ENCODE data around the gene PRKCH.
"Not testable (repeated sequence)": the region's sequence is repeated elsewhere in the genome, so short reads cannot be mapped to it uniquely, and the experiment has no call there.

PRKCH gene

DNA sequence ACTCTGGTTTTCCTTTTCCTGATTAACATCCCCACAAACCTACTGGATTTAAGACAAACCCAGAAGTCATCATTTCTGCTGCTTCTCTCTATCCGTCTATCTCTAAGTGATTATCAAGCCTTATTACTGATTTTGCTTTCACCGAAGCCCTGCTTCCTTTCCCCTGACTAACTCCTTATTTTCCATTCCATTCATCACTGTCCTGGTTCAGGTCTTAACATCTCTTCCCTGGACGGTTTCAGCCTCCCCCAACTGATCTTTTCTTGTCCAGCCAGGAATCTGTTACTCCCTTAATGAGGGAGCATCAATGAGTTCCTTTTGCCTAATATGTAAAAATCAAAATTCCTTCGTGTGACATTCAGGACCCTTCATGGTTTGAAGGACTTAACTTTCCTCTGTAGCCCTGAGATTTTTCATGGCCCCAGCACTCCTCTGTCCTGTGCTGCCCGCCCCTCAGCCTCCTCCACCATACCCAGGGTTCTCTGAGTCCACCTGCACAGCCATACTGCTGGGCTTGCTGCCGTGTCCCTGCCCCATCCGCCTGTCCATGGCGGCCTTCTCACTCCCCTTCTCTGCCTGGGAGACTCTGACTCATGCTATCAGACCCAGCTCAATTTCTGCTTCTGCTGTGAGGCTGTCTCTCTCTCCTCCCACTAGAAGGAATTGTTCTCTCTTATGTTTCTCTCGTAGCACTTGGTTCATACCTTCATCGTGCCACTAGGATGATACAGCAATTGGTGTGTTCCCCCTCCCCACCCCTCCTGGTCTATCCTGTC, 206.1 kb downstream of the PRKCH start:
- Histone ChIP-seq H3K9me3 (ENCODE audit: control insufficient read depth, insufficient read depth, low read depth, low read length) (no peaks in the 10 kb centered on the region), H3K4me3 (ENCODE audit: low read depth, low read length) (no peak overlapping the region), H3K4me1 (ENCODE audit: control insufficient read depth, insufficient read depth, low read length) (peaks cover 8% of the 10 kb centered on the region; the same call in 1 of the 2 replicates), H3K36me3 (ENCODE audit: control insufficient read depth in 2 of 2, insufficient read depth in 1 of 2, low read length in 2 of 2) (peaks cover 0 to 7% of the 10 kb centered on the region in 2 experiments; a peak in 1 of 3 replicates), H3K27ac (ENCODE audit: extremely low read depth, low read depth, low read length) (no peak overlapping the region)
- POLR2A ChIA-PET: interaction anchor here (1.0 kb wide), 1 partner anchor 168 kb away, joined by 3 read pairs; the partner anchor contains the start of gene HIF1A
- CTCF ChIA-PET: interaction anchor here (1.0 kb wide), 1 partner anchor 8 kb away, joined by 3 read pairs; no protein-coding TSS in a partner anchor
- TF ChIP-seq ZBTB17 (tag by site-specific recombination; IDR thresholded peaks at IDR 0.05): 0 out of 2 replicates have a peak, but pooled peaks have one; percentile 32
- TF ChIP-seq, protein P1, sequence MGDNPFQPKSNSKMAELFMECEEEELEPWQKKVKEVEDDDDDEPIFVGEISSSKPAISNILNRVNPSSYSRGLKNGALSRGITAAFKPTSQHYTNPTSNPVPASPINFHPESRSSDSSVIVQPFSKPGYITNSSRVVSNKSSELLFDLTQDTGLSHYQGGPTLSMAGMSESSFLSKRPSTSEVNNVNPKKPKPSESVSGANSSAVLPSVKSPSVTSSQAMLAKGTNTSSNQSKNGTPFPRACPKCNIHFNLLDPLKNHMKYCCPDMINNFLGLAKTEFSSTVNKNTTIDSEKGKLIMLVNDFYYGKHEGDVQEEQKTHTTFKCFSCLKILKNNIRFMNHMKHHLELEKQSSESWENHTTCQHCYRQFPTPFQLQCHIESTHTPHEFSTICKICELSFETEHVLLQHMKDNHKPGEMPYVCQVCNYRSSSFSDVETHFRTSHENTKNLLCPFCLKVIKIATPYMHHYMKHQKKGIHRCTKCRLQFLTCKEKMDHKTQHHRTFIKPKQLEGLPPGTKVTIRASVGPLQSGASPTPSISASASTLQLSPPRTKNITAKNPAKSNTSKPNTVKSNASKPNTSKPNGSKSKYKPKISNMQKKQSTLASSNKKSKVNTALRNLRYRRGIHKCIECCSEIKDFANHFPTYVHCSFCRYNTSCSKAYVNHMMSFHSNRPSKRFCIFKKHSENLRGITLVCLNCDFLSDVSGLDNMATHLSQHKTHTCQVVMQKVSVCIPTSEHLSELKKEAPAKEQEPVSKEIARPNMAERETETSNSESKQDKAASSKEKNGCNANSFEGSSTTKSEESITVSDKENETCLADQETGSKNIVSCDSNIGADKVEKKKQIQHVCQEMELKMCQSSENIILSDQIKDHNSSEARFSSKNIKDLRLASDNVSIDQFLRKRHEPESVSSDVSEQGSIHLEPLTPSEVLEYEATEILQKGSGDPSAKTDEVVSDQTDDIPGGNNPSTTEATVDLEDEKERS (tag by site-specific recombination; IDR thresholded peaks at IDR 0.05): no peak

GRCh38 chr14:61528591-61529021, 207.2 kb downstream of the PRKCH start:
- ChIA-PET POLR2A (interaction anchor here (0.6 kb wide), 1 partner anchor 25 kb away, joined by 3 read pairs; no protein-coding TSS in a partner anchor), CTCF (interaction anchor here (0.6 kb wide), 2 partner anchors 53 to 66 kb away, joined by 4 read pairs; no protein-coding TSS in a partner anchor)
- H3K9me3 ChIP-seq (ENCODE audit: control insufficient read depth, insufficient read depth, low read depth, low read length): no peaks in the 10 kb centered on the region

GRCh38 chr14:61529360-61529759, 208.0 kb downstream of the PRKCH start:
- H3K36me3 ChIP-seq (ENCODE audit: control insufficient read depth in 2 of 2, insufficient read depth in 1 of 2, low read length in 2 of 2); H3K9me3 ChIP-seq (ENCODE audit: control insufficient read depth, insufficient read depth, low read depth, low read length); H3K4me1 ChIP-seq (ENCODE audit: control insufficient read depth, insufficient read depth, low read length); H3K27ac ChIP-seq (ENCODE audit: extremely low read depth, low read depth, low read length); H3K4me3 ChIP-seq (ENCODE audit: low read depth, low read length); POLR2A ChIA-PET: not testable (repeated sequence)
- CTCF ChIA-PET: interaction anchor here (0.6 kb wide), 1 partner anchor 67 kb away, joined by 4 read pairs; no protein-coding TSS in a partner anchor
- TF ChIP-seq ZNF146 (tag by site-specific recombination; IDR thresholded peaks at IDR 0.05): peak; percentile 79

More at GRCh38 chr14:61528591-61529021, 207.2 kb downstream of the PRKCH start:
- Histone ChIP-seq H3K27ac (ENCODE audit: extremely low read depth, low read depth, low read length) (no peak overlapping the region), H3K4me3 (ENCODE audit: low read depth, low read length) (no peak overlapping the region), H3K4me1 (ENCODE audit: control insufficient read depth, insufficient read depth, low read length) (peaks cover 8% of the 10 kb centered on the region; the same call in 1 of the 2 replicates), H3K36me3 (ENCODE audit: control insufficient read depth in 2 of 2, insufficient read depth in 1 of 2, low read length in 2 of 2) (peaks cover 0 to 7% of the 10 kb centered on the region in 2 experiments; a peak in 1 of 3 replicates)
- TF ChIP-seq ZNF776 (tag by site-specific recombination; IDR thresholded peaks at IDR 0.05; ENCODE audit: borderline replicate concordance) (no peak), ZBTB8A (tag by site-specific recombination; IDR thresholded peaks at IDR 0.05) (no peak), SCRT1 (tag by site-specific recombination; IDR thresholded peaks at IDR 0.05; ENCODE audit: borderline replicate concordance) (no peak), ZNF624 (tag by site-specific recombination; IDR thresholded peaks at IDR 0.05) (no peak), OSR2 (tag by site-specific recombination; IDR thresholded peaks at IDR 0.05) (no peak), ZNF248 (tag by site-specific recombination; IDR thresholded peaks at IDR 0.05) (no peak), ZNF830 (tag by site-specific recombination; IDR thresholded peaks at IDR 0.05; ENCODE audit: low read depth) (no peak), ZNF544 (tag by site-specific recombination; IDR thresholded peaks at IDR 0.05) (no peak), ZSCAN16 (tag by site-specific recombination; IDR thresholded peaks at IDR 0.05) (no peak)

DNA sequence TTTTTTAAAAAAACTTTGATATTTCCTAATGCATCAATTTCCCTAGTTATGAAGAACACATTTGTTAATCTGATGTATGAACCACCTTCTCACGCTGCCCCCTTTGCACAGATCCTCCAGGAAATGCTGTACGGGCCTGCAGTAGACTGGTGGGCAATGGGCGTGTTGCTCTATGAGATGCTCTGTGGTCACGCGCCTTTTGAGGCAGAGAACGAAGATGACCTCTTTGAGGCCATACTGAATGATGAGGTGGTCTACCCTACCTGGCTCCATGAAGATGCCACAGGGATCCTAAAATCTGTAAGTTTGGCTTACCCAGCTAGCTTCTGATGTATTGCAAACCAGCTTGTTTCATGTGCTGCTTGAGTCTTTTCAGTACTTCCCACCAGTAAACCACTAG, 208.9 kb downstream of the PRKCH start:
- ChIA-PET POLR2A (no interaction called here), CTCF (no interaction called here)
- H3K36me3 ChIP-seq (ENCODE audit: control insufficient read depth in 2 of 2, insufficient read depth in 1 of 2, low read length in 2 of 2): peaks cover 0 to 7% of the 10 kb centered on the region in 2 experiments; a peak in 1 of 3 replicates
- no peak overlapping the region for H3K4me3 ChIP-seq (ENCODE audit: low read depth, low read length)
- no peaks in the 10 kb centered on the region; the same call in 1 of the 2 replicates for H3K4me1 ChIP-seq (ENCODE audit: control insufficient read depth, insufficient read depth, low read length)
- H3K9me3 ChIP-seq (ENCODE audit: control insufficient read depth, insufficient read depth, low read depth, low read length): no peaks in the 10 kb centered on the region
- H3K27ac ChIP-seq (ENCODE audit: extremely low read depth, low read depth, low read length): no peak overlapping the region
- TF ChIP-seq KLF16 (tag by site-specific recombination; IDR thresholded peaks at IDR 0.05): no peak
- no peak for TF ChIP-seq SP7 (tag by site-specific recombination; IDR thresholded peaks at IDR 0.05)
- TF ChIP-seq ZNF311 (tag by site-specific recombination; IDR thresholded peaks at IDR 0.05; ENCODE audit: borderline replicate concordance): no peak
- no peak for TF ChIP-seq ZBTB1 (tag by site-specific recombination; IDR thresholded peaks at IDR 0.05)
- no peak for TF ChIP-seq ZNF510 (tag by site-specific recombination; IDR thresholded peaks at IDR 0.05; ENCODE audit: insufficient replicate concordance)
- TF ChIP-seq ZNF664 (tag by site-specific recombination; IDR thresholded peaks at IDR 0.05): no peak
- no peak for TF ChIP-seq PRDM6 (tag by site-specific recombination; IDR thresholded peaks at IDR 0.05)
- TF ChIP-seq, protein P2, sequence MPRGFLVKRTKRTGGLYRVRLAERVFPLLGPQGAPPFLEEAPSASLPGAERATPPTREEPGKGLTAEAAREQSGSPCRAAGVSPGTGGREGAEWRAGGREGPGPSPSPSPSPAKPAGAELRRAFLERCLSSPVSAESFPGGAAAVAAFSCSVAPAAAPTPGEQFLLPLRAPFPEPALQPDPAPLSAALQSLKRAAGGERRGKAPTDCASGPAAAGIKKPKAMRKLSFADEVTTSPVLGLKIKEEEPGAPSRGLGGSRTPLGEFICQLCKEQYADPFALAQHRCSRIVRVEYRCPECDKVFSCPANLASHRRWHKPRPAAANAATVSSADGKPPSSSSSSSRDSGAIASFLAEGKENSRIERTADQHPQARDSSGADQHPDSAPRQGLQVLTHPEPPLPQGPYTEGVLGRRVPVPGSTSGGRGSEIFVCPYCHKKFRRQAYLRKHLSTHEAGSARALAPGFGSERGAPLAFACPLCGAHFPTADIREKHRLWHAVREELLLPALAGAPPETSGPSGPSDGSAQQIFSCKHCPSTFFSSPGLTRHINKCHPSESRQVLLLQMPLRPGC (tag by site-specific recombination; IDR thresholded peaks at IDR 0.05): no peak
- no peak for TF ChIP-seq ZNF558 (tag by site-specific recombination; IDR thresholded peaks at IDR 0.05)
